ENCODE measurements around the gene CCM2L.

- TF ChIP-seq EP300 (IDR thresholded peaks at IDR 0.05; ENCODE audit: borderline replicate concordance in 1 of 2, low read depth in 1 of 2, low read length in 1 of 2) (no peak), POLR2AphosphoS5 (IDR thresholded peaks at IDR 0.05; ENCODE audit: low read depth, low read length) (no peak), CTCF (IDR thresholded peaks at IDR 0.05) (no peak), CHD2 (IDR thresholded peaks at IDR 0.05; ENCODE audit: low read length, partially characterized antibody) (no peak), MXI1 (IDR thresholded peaks at IDR 0.05; ENCODE audit: low read depth, low read length) (no peak), EZH2phosphoT487 (IDR thresholded peaks at IDR 0.05; ENCODE audit: borderline replicate concordance, low read depth) (no peak), ZBTB33 (IDR thresholded peaks at IDR 0.05; ENCODE audit: borderline replicate concordance, low read depth) (no peak), TEAD4 (IDR thresholded peaks at IDR 0.05; ENCODE audit: borderline replicate concordance, insufficient read depth) (no peak), NRF1 (IDR thresholded peaks at IDR 0.05; ENCODE audit: low read depth, low read length) (no peak), USF2 (IDR thresholded peaks at IDR 0.05; ENCODE audit: borderline replicate concordance, low read depth, low read length) (no peak), USF1 (IDR thresholded peaks at IDR 0.05; ENCODE audit: borderline replicate concordance, low read depth) (no peak)
Measured at GRCh38 chr20:32004963-32005362, 5.3 kb upstream of the CCM2L start.

All from SK-N-SH (cell line).